Kasumi-1 (cell line): ENCODE results near the gene INO80E.
"Not testable (repeated sequence)": the region's sequence is repeated elsewhere in the genome, so short reads cannot be mapped to it uniquely, and the experiment has no call there.

Experiments used
- DNase-seq, 2 experiments: peaks; one replicate each; lab custom pipeline; 2025; lab: John Stamatoyannopoulos, UW

The INO80E gene

GRCh38 chr16:30009990-30010843, 14.2 kb downstream of the INO80E start:
- DNase-seq, result no peak

GRCh38 chr16:30010844-30011713, 15.0 kb downstream of the INO80E start, which contains the start of gene DOC2A:
DOC2A (minus strand) TSS chr16:30011027; CDS start chr16:30010222, 805 bp downstream.
- no peak for DNase-seq

- no peak for DNase-seq
These were observed 15.9 kb downstream of the INO80E start for GRCh38 chr16:30011714-30012504.

GRCh38 chr16:30012598-30012997, 16.6 kb downstream of the INO80E start:
- DNase-seq, result not testable (repeated sequence)

- not testable (repeated sequence) for DNase-seq
These were observed 19.4 kb downstream of the INO80E start for GRCh38 chr16:30015450-30015849.

GRCh38 chr16:30016555-30017276, 20.7 kb downstream of the INO80E start:
- DNase-seq, result no peak

- DNase-seq, result no peak
These were observed 21.2 kb downstream of the INO80E start for GRCh38 chr16:30017277-30017656.

- DNase-seq, result not testable (repeated sequence)
These were observed 21.9 kb downstream of the INO80E start for GRCh38 chr16:30017937-30018336.

DNA sequence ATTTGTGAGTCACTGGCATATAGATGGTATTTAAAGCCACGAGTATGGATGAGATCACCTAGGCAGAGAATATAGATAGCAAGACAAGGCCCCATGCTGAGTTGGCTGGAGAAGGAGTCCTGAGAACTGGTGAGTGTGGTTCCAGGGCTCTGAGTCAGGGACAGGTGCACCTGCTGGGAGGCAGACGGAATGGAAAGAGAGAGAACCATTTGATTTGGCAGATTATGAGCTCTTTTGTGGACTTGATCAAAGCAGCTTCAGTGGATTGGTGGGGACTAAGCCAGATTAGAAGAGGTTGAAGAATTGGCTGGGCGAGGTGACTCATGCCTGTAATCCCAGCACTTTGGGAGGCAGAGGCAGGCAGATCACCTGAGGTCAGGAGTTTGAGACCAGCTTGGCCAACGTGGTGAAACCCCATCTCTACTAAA, 22.7 kb downstream of the INO80E start:
- no peak for DNase-seq

DNA sequence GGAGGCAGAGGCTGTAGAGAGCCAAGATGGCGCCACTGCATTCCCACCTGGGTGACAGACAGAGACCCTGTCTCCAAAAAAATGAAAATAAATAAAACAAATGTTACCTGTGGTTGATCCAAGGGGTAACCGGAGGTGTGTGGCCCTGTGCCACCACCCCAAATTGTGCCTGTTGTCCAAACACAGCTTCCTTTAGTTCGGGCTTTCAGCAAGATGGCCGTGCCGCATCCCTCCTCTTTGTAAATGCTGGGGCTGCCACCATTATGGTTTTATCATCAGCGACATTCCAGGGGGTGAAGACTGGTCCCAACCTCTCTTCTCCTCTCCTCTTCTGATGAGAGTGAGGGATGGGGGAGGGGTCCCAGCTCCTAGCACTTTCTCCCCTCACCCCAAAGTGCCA, 26.8 kb downstream of the INO80E start, which contains the start of gene C16orf92:
Gene C16orf92, plus strand, starts transcription at position 312 of the 400 bp plus-strand sequence. CDS start 143 bp downstream, outside the sequence.
- DNase-seq, result no peak

- DNase-seq, result no peak
These were observed 27.5 kb downstream of the INO80E start for GRCh38 chr16:30023586-30023985.

DNA sequence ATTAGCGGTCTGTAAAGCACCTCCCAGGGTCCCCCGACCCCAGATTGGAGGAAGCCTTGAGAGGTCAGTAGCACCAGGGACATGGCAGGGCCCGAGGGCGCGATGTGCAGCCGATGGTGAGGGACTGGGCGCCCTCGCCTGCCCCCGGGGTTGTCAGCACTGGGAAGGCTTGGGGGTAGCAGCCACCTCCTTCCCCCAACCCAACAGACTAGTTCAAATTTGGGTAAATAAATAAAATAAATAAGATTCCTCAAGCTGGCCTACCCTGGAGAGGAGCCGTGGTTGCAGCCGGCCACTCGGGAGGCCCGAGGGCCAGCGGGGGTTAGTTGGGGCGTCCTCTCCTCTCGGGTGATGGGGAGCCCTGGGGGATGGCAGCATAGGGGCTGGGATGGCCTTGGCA, 28.4 kb downstream of the INO80E start:
- no peak for DNase-seq

DNA sequence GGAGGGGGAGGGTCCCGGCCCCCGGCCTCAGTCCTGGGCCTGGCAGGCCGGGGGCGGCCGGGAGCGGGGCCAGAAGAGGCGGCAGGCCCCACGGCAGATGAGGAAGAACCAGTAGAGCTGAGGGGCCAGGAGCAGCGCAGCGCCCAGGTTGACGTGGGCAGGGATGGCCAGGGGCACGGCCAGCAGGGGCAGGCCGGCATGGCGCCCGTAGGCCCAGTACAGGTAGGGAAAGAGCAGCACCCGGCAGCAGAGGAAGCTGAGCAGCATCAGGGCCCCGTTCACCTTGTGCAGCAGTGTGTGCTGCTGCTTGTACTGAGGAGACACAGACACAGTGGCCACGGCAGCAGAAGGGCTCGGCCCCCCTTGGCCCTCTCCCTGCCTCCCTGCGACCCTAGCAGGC, 29.1 kb downstream of the INO80E start:
- no peak for DNase-seq

DNA sequence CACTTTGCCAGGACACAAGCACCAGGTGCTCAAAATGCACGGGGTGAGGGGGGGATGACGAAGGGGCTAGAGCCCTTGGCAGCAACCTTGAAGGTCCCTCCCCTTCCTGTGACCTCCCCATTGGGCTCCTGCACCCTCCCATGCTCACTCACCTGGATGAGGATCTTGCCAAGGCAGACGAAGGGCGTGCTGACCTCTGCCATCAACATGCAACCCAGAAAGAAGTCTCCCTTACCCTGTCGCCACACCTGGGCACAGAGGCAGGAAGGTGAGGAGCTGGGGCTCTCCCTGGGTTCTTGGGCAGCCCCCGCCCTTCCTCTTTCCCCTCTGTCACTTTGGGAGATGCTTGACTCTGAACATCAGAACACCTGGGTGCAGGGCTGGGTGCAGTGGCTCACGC, 29.5 kb downstream of the INO80E start:
- DNase-seq, result no peak

DNA sequence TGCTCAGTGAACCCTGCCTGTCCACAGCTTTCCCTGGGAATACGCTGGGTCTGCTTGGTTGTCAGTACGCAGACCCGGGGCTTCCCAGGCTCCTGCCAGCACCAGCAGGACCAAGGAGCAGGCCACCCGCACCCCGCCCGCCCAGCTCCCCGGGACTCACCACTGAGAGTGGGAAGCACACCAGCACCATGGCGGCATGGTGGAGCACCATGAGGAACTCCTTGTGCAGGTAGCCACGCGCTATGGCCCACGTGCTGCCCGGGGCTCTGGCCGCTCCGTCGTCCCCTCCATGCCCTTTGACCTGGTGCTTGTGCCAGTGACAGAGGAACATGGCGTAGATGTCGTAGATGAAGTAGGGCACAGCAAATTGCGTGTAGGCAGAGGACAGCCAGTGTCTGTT, 30.4 kb downstream of the INO80E start:
- DNase-seq, result no peak

DNA sequence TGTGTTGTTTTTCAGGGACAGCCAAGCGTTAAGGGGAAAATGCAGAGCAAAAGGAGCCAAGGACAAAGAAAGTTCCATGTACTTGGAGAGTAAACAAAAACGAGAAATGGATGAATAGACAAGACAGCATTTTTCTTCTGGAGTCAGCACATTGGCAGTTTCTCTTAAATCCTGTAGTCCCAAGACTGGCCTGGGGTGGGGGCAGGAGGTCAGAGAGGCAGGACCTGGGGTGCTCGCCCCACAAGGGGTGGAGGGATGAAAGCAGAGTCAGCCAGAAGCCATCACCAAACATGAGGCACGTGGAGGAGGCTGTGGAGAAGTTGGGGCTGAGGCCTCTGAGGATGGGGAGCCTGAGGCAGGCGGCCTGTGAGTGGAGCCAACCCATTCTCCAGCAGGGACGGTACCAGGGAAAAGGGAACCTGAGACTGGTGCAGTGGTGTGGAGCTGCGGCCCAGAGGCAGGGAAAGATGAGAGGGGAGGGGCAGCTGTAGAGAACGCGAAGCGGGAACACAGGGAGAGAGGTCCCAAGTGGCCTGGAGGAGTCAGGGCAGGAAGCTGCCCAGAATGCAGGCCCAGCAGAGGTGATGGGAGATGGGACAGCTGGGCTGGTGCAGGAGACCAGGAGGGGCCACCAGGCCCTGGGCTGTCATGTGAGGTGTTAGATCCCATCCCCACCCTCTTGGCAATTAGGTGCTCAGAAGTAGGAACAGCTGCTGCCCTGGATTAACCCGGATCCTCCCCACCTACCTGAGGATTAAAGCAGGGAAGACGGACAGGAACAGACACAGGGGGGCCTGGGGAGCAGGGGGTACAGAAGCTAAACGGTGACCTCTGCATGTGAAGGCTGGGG, 31.8 kb downstream of the INO80E start:
- no peak for DNase-seq

- DNase-seq, result no peak
These were observed 32.5 kb downstream of the INO80E start for GRCh38 chr16:30028438-30029076.

- DNase-seq, result no peak
These were observed 34.1 kb downstream of the INO80E start for GRCh38 chr16:30030011-30030685.

DNA sequence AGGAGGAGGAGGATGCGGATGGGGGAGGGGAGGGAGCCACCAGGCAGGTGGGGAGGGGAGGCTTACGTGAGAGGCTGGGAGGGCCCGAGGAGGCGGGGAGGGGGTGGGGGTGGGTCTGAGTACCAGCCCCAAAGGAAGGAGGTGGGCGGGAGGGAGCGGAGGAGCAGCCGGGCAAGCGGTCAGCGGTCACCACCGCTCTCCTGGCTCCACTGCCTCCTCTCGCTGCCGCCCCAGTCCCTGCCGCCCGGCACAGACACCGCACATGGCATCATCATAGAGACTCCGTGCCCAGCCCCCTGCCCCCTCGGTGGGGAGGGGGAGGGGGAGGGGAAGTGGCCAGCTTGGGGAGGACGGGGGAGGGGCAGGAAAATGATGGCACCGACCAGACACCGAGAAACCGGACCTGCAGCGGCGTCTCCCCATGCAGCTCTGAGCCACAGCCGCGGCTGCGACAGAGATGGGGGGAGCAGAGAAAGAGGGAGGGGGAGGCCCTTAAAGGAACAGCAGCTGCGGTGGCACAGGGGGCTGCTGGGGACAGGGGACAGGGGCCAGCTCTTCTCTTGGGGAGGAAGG, 34.9 kb downstream of the INO80E start, which contains the start of gene TLCD3B:
Gene TLCD3B, minus strand, starts transcription at position 431 of the 573 bp plus-strand sequence. CDS start 744 bp downstream, outside the sequence.
- no peak for DNase-seq
